T-helper 1 cell treated with Interleukin-12 subunit alpha and Interleukin-12 subunit beta and Interleukin-4 antibody, amounts not matched to agents 30 μg/mL and 1 μg/mL, for 36 hours (primary cell): ENCODE data around the gene VENTX.
"Not testable (repeated sequence)": the region's sequence is repeated elsewhere in the genome, so short reads cannot be mapped to it uniquely, and the experiment has no call there.

Experiments
- H3K27ac Mint-ChIP-seq: one replicate; pipeline ENCODE4 v1.8.0; 2021; ENCODE audit warnings: mild to moderate bottlenecking, mixed read lengths
- H3K27me3 Mint-ChIP-seq: one replicate; pipeline ENCODE4 v1.8.0; 2021; ENCODE audit warnings: low read depth, mixed read lengths
- H3K36me3 Mint-ChIP-seq: one replicate; pipeline ENCODE4 v1.8.0; 2021; ENCODE audit warnings: low read depth, mixed read lengths
- H3K4me1 Mint-ChIP-seq: one replicate; pipeline ENCODE4 v1.8.0; 2021; ENCODE audit warnings: low read depth, mixed read lengths
- H3K4me3 Mint-ChIP-seq: one replicate; pipeline ENCODE4 v1.8.0; 2021; ENCODE audit warnings: mild to moderate bottlenecking, moderate library complexity, mixed read lengths
- H3K9me3 Mint-ChIP-seq: one replicate; pipeline ENCODE4 v1.8.0; 2021; ENCODE audit warnings: mixed read lengths

Gene VENTX

GRCh38 chr10:133258818-133259601 lies 21.4 kb downstream of the VENTX start:
- H3K36me3 Mint-ChIP-seq, result peaks cover 10% of the 10 kb centered on the region
- H3K9me3 Mint-ChIP-seq, result no peaks in the 10 kb centered on the region
- H3K27ac Mint-ChIP-seq, result peak overlapping the region; percentile 97
- H3K27me3 Mint-ChIP-seq, result no peaks in the 10 kb centered on the region
- H3K4me3 Mint-ChIP-seq, result peak overlapping the region; percentile 71
- H3K4me1 Mint-ChIP-seq, result peaks cover 35% of the 10 kb centered on the region

- no peaks in the 10 kb centered on the region for H3K9me3 Mint-ChIP-seq
- H3K4me1 Mint-ChIP-seq, result peaks cover 39% of the 10 kb centered on the region
- peak overlapping the region; percentile 71 for H3K4me3 Mint-ChIP-seq
- peak overlapping the region; percentile 97 for H3K27ac Mint-ChIP-seq
- H3K27me3 Mint-ChIP-seq, result no peaks in the 10 kb centered on the region
- H3K36me3 Mint-ChIP-seq, result peaks cover 14% of the 10 kb centered on the region
Observed at GRCh38 chr10:133259602-133259989, 21.9 kb downstream of the VENTX start.

- Mint-ChIP-seq H3K4me1 (peaks cover 50% of the 10 kb centered on the region), H3K36me3 (peaks cover 23% of the 10 kb centered on the region), H3K27me3 (no peaks in the 10 kb centered on the region), H3K27ac (peak overlapping the region; percentile 80), H3K9me3 (no peaks in the 10 kb centered on the region), H3K4me3 (peak overlapping the region; percentile 80)
Observed at GRCh38 chr10:133260895-133261725, 23.5 kb downstream of the VENTX start.

GRCh38 chr10:133261726-133262325 lies 24.2 kb downstream of the VENTX start:
- Mint-ChIP-seq H3K9me3 (no peaks in the 10 kb centered on the region), H3K27me3 (no peaks in the 10 kb centered on the region), H3K4me3 (peak overlapping the region; percentile 80), H3K4me1 (peaks cover 50% of the 10 kb centered on the region), H3K27ac (no peak overlapping the region), H3K36me3 (peaks cover 23% of the 10 kb centered on the region)

GRCh38 chr10:133262696-133263095 lies 25.0 kb downstream of the VENTX start:
- H3K27me3 Mint-ChIP-seq, result no peaks in the 10 kb centered on the region
- peaks cover 23% of the 10 kb centered on the region for H3K36me3 Mint-ChIP-seq
- H3K9me3 Mint-ChIP-seq, result no peaks in the 10 kb centered on the region
- H3K4me1 Mint-ChIP-seq, result peaks cover 48% of the 10 kb centered on the region
- no peak overlapping the region for H3K4me3 Mint-ChIP-seq
- H3K27ac Mint-ChIP-seq, result no peak overlapping the region

GRCh38 chr10:133263674-133264073 lies 26.0 kb downstream of the VENTX start:
- peaks cover 43% of the 10 kb centered on the region for H3K4me1 Mint-ChIP-seq
- H3K27ac Mint-ChIP-seq, result peak overlapping the region; percentile 20
- H3K9me3 Mint-ChIP-seq, result no peaks in the 10 kb centered on the region
- H3K36me3 Mint-ChIP-seq, result peaks cover 23% of the 10 kb centered on the region
- no peaks in the 10 kb centered on the region for H3K27me3 Mint-ChIP-seq
- H3K4me3 Mint-ChIP-seq, result peak overlapping the region; percentile 63

- peaks cover 23% of the 10 kb centered on the region for H3K36me3 Mint-ChIP-seq
- peak overlapping the region; percentile 63 for H3K4me3 Mint-ChIP-seq
- H3K9me3 Mint-ChIP-seq, result no peaks in the 10 kb centered on the region
- no peaks in the 10 kb centered on the region for H3K27me3 Mint-ChIP-seq
- peak overlapping the region; percentile 29 for H3K27ac Mint-ChIP-seq
- peaks cover 38% of the 10 kb centered on the region for H3K4me1 Mint-ChIP-seq
Observed at GRCh38 chr10:133264461-133264860, 26.8 kb downstream of the VENTX start.

- not testable (repeated sequence) for H3K27ac Mint-ChIP-seq, H3K9me3 Mint-ChIP-seq, H3K27me3 Mint-ChIP-seq
- Mint-ChIP-seq H3K4me3 (peak overlapping the region; percentile 62), H3K36me3 (peaks cover 23% of the 10 kb centered on the region), H3K4me1 (peaks cover 33% of the 10 kb centered on the region)
Observed at GRCh38 chr10:133265052-133265451, 27.4 kb downstream of the VENTX start.

GRCh38 chr10:133266056-133266795 lies 28.6 kb downstream of the VENTX start:
- Mint-ChIP-seq H3K4me3 (no peak overlapping the region), H3K4me1 (peaks cover 24% of the 10 kb centered on the region), H3K36me3 (peaks cover 23% of the 10 kb centered on the region), H3K9me3 (no peaks in the 10 kb centered on the region), H3K27me3 (no peaks in the 10 kb centered on the region), H3K27ac (no peak overlapping the region)

GRCh38 chr10:133267293-133267692 lies 29.6 kb downstream of the VENTX start:
- H3K27me3 Mint-ChIP-seq, result no peaks in the 10 kb centered on the region

GRCh38 chr10:133267829-133268228 lies 30.2 kb downstream of the VENTX start:
- no peaks in the 10 kb centered on the region for H3K27me3 Mint-ChIP-seq
- no peak overlapping the region for H3K27ac Mint-ChIP-seq
- H3K36me3 Mint-ChIP-seq, result peaks cover 23% of the 10 kb centered on the region
- H3K4me1 Mint-ChIP-seq, result peaks cover 22% of the 10 kb centered on the region
- no peaks in the 10 kb centered on the region for H3K9me3 Mint-ChIP-seq
- no peak overlapping the region for H3K4me3 Mint-ChIP-seq

More at GRCh38 chr10:133267293-133267692, 29.6 kb downstream of the VENTX start:
- Mint-ChIP-seq H3K27ac (no peak overlapping the region), H3K4me3 (no peak overlapping the region), H3K36me3 (peaks cover 23% of the 10 kb centered on the region), H3K4me1 (peaks cover 22% of the 10 kb centered on the region), H3K9me3 (no peaks in the 10 kb centered on the region)

- H3K4me3 Mint-ChIP-seq, result no peak overlapping the region
- H3K4me1 Mint-ChIP-seq, result peaks cover 20% of the 10 kb centered on the region
- no peaks in the 10 kb centered on the region for H3K9me3 Mint-ChIP-seq
- no peaks in the 10 kb centered on the region for H3K27me3 Mint-ChIP-seq
- peaks cover 18% of the 10 kb centered on the region for H3K36me3 Mint-ChIP-seq
- no peak overlapping the region for H3K27ac Mint-ChIP-seq
Observed at GRCh38 chr10:133268532-133268931, 30.9 kb downstream of the VENTX start.

- no peaks in the 10 kb centered on the region for H3K27me3 Mint-ChIP-seq
- peaks cover 14% of the 10 kb centered on the region for H3K4me1 Mint-ChIP-seq
- H3K27ac Mint-ChIP-seq, result no peak overlapping the region
- H3K9me3 Mint-ChIP-seq, result no peaks in the 10 kb centered on the region
- H3K4me3 Mint-ChIP-seq, result no peak overlapping the region
- H3K36me3 Mint-ChIP-seq, result peaks cover 11% of the 10 kb centered on the region
Observed at GRCh38 chr10:133269367-133269766, 31.7 kb downstream of the VENTX start.

- Mint-ChIP-seq H3K4me3 (no peak overlapping the region), H3K36me3 (peaks cover 12% of the 10 kb centered on the region), H3K27ac (no peak overlapping the region), H3K4me1 (peaks cover 10% of the 10 kb centered on the region), H3K27me3 (no peaks in the 10 kb centered on the region), H3K9me3 (no peaks in the 10 kb centered on the region)
Observed at GRCh38 chr10:133270204-133270603, 32.5 kb downstream of the VENTX start.
